Fibroblast of lung (primary cell): ENCODE data around the gene DLEU7. TPM values are rescaled to one million over a fixed set of nuclear protein-coding genes. Genes with fewer than 3 reads are reported as not detected.

Source experiments
- DNase-seq, 2 donors: peaks; one replicate each; pipeline versions ENCODE4 v3.0.0 to v3.0.0-alpha.2; 2010; ENCODE audit warnings: low read depth in 2 of 2
- H2AFZ ChIP-seq: 2 replicates; pipeline ENCODE4 v1.5.1; 2012; ENCODE audit warnings: low read length, control low read depth, inconsistent platforms
- H3K27ac ChIP-seq: 2 replicates; pipeline ENCODE4 v1.5.1; 2011; ENCODE audit warnings: low read length, control low read depth; ENCODE audit not compliant: insufficient read depth
- H3K27me3 ChIP-seq: 2 replicates; pipeline ENCODE4 v1.5.1; 2011; ENCODE audit warnings: mild to moderate bottlenecking, low read length; ENCODE audit not compliant: control insufficient read depth, insufficient read depth
- H3K36me3 ChIP-seq: 2 replicates; pipeline ENCODE4 v1.5.1; 2011; ENCODE audit warnings: low read length; ENCODE audit not compliant: control insufficient read depth, insufficient read depth
- H3K4me1 ChIP-seq: 2 replicates; pipeline ENCODE4 v1.5.1; 2011; ENCODE audit warnings: low read length; ENCODE audit not compliant: control insufficient read depth, insufficient read depth; ENCODE audit errors: extremely low read depth
- H3K4me2 ChIP-seq: 2 replicates; pipeline ENCODE4 v1.5.1; 2011; ENCODE audit warnings: low read length, control low read depth; ENCODE audit not compliant: insufficient read depth; ENCODE audit errors: extremely low read depth
- H3K4me3 ChIP-seq, 4 experiments: fragments of 200-600 bp in 1 of 4; sonication (generic) in 1 of 4; replicated peaks in 1 of 4; 2 replicates each; pipeline ENCODE4 v1.5.1; 2011 to 2016; ENCODE audit warnings: low read length in 4 of 4, low read depth in 3 of 4, mild to moderate bottlenecking in 3 of 4, control low read depth in 2 of 4, inconsistent platforms in 1 of 4, mixed read lengths in 1 of 4; ENCODE audit not compliant: insufficient read depth in 1 of 4; ENCODE audit errors: control extremely low read depth in 1 of 4
- H3K79me2 ChIP-seq: 2 replicates; pipeline ENCODE4 v1.5.1; 2012; ENCODE audit warnings: mild to moderate bottlenecking, low read length, inconsistent platforms; ENCODE audit not compliant: control insufficient read depth, insufficient read depth
- H3K9ac ChIP-seq: 2 replicates; pipeline ENCODE4 v1.5.1; 2011; ENCODE audit warnings: mild to moderate bottlenecking, low read length, control low read depth; ENCODE audit not compliant: insufficient read depth
- H3K9me3 ChIP-seq: 2 replicates; pipeline ENCODE4 v1.5.1; 2012; ENCODE audit warnings: low read depth, low read length; ENCODE audit not compliant: control insufficient read depth, insufficient read depth
- H4K20me1 ChIP-seq: 2 replicates; pipeline ENCODE4 v1.5.1; 2011; ENCODE audit warnings: low read length; ENCODE audit not compliant: control insufficient read depth, insufficient read depth; ENCODE audit errors: extremely low read depth
- EZH2 ChIP-seq: IDR thresholded peaks from 2 replicates; pipeline ENCODE4 v1.5.1; 2012; ENCODE audit warnings: low read length, control low read depth, mild to moderate bottlenecking; ENCODE audit errors: missing control alignments
- polyA minus RNA-seq: library from RNA; depleted of rRNA, polyadenylated mRNA; stranded (reverse); fragments of >200 nt; gene quantifications from 2 replicates; pipeline ENCODE4 v1.2.3, GENCODE V29; 2011; ENCODE audit warnings: low replicate concordance
- polyA plus RNA-seq, 2 donors: library from polyadenylated mRNA; depleted of rRNA in 1 of 2; stranded (reverse) in 1 of 2; unstranded in 1 of 2; fragments of >200 nt; gene quantifications; 2 replicates each; pipeline ENCODE4 v1.2.1, GENCODE V29; 2011 to 2012; ENCODE audit warnings: missing spikeins in 1 of 2
- total RNA-seq: library from RNA; depleted of rRNA; stranded (reverse); fragments of >200 nt; gene quantifications from 2 replicates; pipeline ENCODE4 v1.2.1, GENCODE V29; 2014
- TF ChIP-seq, protein P1 (sequence below), 2 donors: IDR thresholded peaks in 1 of 2; conservative IDR thresholded peaks in 1 of 2; 1 replicate in 1 of 2; 2 replicates in 1 of 2; pipeline ENCODE4 v1.5.1; 2011 to 2012; ENCODE audit warnings: low read length in 2 of 2, control low read depth in 1 of 2, inconsistent platforms in 1 of 2, low read depth in 1 of 2, mild to moderate bottlenecking in 1 of 2

DLEU7 gene
- not detected in 2 replicates for total RNA-seq
- not detected in 2 replicates for polyA plus RNA-seq
- polyA plus RNA-seq (2012): not detected in 2 replicates
- polyA minus RNA-seq: not detected in 2 replicates

DNA sequence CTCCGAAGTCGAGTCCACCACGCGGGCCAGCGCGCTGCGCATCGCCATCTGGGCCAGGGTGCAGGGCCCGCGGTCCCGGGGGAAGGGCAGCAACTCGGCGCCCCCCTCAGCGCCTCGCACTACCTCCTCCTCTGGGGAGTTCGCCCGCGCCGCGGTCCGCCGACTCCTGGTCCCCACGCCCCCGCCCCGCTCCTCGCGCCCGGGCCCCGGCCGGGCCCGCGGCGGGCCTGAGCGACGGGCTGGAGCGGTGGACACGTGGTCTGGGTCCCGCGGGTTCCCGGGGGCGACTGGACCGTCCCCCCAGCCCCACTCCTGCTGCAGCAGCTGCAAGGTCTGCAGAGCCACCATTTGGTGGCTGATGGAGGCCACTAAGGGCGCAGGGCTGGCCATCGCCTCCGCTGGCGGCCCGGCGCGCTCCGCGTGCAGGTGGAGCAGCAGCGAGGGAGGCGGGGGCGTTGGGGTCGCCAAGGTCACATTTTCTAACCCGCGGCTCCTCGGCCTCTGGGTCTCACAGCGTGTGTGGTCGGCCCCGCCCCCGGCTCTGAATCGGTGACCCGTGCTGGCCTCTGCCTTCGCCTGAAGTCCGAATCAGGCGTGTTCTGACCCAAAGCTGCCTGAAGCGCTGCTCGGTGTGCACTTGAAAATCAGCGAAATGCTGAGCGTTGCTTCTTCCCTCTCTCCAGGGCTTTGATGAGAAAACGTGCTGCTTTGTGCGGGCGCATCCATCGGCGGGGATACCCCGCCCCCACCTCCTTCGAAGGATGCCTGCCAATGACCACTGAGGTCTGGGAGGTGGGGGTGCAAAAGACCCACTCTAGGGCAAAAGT, at the start of gene DLEU7:
DLEU7 (minus strand) TSS at position 436 of the 827 bp plus-strand sequence; CDS start at position 390, 46 bp downstream.
- Histone ChIP-seq H3K36me3 (no peaks in the 10 kb centered on the region), H3K4me1 (no peaks in the 10 kb centered on the region), H4K20me1 (no peaks in the 10 kb centered on the region), H3K9me3 (no peaks in the 10 kb centered on the region), H3K27ac (no peak within 1 kb of the TSS), H2AFZ (no peak within 1 kb of the TSS), H3K4me2 (no peak within 1 kb of the TSS), H3K79me2 (no peaks in the 10 kb centered on the region), H3K4me3 (peak within 1 kb of the TSS in 1 of 4 experiments; percentile 9), H3K27me3 (peaks cover 3% of the 10 kb centered on the region), H3K9ac (no peak within 1 kb of the TSS)
- TF ChIP-seq, protein P1, sequence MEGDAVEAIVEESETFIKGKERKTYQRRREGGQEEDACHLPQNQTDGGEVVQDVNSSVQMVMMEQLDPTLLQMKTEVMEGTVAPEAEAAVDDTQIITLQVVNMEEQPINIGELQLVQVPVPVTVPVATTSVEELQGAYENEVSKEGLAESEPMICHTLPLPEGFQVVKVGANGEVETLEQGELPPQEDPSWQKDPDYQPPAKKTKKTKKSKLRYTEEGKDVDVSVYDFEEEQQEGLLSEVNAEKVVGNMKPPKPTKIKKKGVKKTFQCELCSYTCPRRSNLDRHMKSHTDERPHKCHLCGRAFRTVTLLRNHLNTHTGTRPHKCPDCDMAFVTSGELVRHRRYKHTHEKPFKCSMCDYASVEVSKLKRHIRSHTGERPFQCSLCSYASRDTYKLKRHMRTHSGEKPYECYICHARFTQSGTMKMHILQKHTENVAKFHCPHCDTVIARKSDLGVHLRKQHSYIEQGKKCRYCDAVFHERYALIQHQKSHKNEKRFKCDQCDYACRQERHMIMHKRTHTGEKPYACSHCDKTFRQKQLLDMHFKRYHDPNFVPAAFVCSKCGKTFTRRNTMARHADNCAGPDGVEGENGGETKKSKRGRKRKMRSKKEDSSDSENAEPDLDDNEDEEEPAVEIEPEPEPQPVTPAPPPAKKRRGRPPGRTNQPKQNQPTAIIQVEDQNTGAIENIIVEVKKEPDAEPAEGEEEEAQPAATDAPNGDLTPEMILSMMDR (conservative IDR thresholded peaks at IDR 0.05 in 1 of 2, IDR thresholded peaks at IDR 0.05 in 1 of 2; ENCODE audit: low read depth in 1 of 2, low read length in 2 of 2): no peak
- TF ChIP-seq EZH2: no peak
- DNase-seq: peak in 1 of 2 donors; percentile 4

DNA sequence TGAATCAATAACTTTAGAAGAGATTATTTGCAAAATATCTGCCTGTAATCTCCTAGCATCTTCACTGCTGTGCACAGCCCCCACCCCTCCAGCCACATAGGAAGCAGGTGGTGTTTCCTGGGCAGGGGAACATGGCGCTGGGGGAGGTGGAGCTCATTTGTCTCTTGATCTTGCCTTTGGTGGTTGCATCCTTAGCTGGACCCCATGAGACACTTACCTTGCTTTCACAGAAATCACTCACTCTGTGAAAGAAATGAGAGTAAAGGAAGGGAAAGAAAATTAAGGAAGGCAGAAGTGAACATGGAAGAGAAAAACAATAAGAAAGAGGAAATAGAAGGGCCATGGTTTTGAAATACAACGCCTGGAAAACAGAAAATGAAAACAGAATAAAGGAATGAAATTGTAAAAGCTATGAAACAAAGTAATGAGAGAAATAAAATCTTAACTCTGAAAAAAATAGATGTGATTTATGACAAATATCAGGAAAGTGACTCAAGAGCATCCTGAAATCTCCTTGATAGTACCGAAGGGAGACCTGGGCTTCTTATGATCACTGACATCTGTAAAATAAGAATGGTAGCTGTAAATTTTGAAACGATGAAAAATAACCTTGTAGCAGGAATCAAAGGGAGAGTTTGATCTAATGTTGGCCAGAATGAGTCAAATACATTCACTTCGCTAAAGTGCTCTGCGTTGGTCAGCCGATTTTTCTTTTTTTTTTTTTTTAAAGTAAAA, 48.9 kb upstream of the DLEU7 start:
- TF ChIP-seq EZH2: no peak
- TF ChIP-seq, protein P1 (conservative IDR thresholded peaks at IDR 0.05 in 1 of 2, IDR thresholded peaks at IDR 0.05 in 1 of 2; ENCODE audit: low read depth in 1 of 2, low read length in 2 of 2): no peak
- Histone ChIP-seq H3K79me2 (no peaks in the 10 kb centered on the region), H3K36me3 (no peaks in the 10 kb centered on the region), H3K9me3 (no peaks in the 10 kb centered on the region), H3K27ac (no peak overlapping the region), H3K4me2 (no peak overlapping the region), H3K27me3 (no peaks in the 10 kb centered on the region), H3K9ac (no peak overlapping the region), H4K20me1 (no peaks in the 10 kb centered on the region), H3K4me3 (no peak overlapping the region), H3K4me1 (no peaks in the 10 kb centered on the region), H2AFZ (no peak overlapping the region)
- DNase-seq: no peak

DNA sequence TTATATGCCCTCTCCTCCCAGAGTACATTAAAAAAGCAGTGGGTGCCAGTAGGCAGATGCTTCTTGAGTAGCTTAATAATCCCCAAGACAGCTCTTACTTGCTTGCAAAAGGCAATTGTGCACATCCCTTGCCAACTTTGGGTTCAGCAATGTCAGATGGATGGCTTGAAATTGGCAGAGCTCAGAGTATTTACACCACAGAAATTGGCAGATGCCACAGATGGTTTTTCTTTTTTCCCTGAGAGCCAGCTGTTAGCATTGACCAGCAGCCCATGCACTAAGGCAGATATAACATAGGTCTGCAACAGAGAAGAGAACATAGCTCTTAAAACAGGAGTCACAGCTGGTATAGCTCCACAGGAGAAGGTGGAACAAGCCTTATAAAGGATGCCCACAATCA, 47.7 kb upstream of the DLEU7 start:
- H3K27ac ChIP-seq: no peak overlapping the region
- TF ChIP-seq, protein P1 (conservative IDR thresholded peaks at IDR 0.05 in 1 of 2, IDR thresholded peaks at IDR 0.05 in 1 of 2; ENCODE audit: low read depth in 1 of 2, low read length in 2 of 2): no peak
- no peak for TF ChIP-seq EZH2
- H4K20me1 ChIP-seq: no peaks in the 10 kb centered on the region
- no peak for DNase-seq
- no peak overlapping the region for H3K9ac ChIP-seq
- no peaks in the 10 kb centered on the region for H3K9me3 ChIP-seq
- no peaks in the 10 kb centered on the region for H3K27me3 ChIP-seq
- no peak overlapping the region for H2AFZ ChIP-seq
- no peaks in the 10 kb centered on the region for H3K79me2 ChIP-seq
- no peak overlapping the region for H3K4me2 ChIP-seq
- no peaks in the 10 kb centered on the region for H3K36me3 ChIP-seq
- H3K4me3 ChIP-seq: no peak overlapping the region
- H3K4me1 ChIP-seq: no peaks in the 10 kb centered on the region
